HS-27A (cell line): ENCODE data around the gene SNAP23.
A peak's percentile ranks its signal among the peaks of the same experiment; 100 is the strongest.
"Not testable (repeated sequence)": the region's sequence is repeated elsewhere in the genome, so short reads cannot be mapped to it uniquely, and the experiment has no call there.

Experiments used
- DNase-seq: peaks from one replicate; pipeline ENCODE4 v3.0.0-alpha.2; 2012; ENCODE audit warnings: low read depth, missing footprints

The SNAP23 gene

DNA sequence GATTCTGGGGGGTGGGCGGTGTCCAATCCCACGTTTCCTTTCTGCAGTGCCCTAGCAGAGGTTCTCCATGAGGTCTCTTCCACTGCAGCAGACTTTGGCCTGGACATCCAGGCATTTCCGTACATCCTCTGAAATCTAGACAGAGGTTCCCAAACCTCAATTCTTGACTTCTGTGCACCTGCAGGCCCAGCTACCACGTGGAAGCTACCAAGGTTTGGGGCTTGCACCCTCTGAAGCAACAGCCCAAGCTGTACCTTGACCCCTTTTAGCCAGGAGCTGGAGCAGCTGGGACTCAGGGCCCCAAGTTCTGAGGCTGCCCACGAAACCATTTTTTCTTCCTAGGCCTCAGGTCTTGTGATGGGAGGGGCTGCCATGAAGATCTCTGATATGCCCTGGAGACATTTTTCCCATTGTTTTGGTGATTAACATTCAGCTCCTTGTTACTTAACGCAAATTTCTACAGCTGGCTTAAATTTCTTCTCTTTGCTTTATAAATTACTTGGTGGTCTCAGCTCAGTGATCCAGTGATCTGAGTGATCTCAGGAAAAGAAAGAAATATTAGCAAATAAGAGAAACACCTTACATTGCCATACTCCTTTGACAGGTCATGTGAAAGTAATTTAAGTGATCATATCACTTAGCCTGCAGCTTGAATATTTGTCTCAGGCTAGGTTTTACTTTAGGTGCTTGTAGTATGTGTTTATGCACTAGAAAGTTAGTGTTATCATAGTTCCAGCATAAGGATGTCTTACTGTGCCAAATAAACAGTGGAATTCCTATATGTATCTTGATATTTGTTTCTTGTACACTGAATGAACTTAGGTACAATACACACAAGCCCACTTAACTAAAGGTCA, 3.0 kb downstream of the SNAP23 start:
- DNase-seq = no peak

DNA sequence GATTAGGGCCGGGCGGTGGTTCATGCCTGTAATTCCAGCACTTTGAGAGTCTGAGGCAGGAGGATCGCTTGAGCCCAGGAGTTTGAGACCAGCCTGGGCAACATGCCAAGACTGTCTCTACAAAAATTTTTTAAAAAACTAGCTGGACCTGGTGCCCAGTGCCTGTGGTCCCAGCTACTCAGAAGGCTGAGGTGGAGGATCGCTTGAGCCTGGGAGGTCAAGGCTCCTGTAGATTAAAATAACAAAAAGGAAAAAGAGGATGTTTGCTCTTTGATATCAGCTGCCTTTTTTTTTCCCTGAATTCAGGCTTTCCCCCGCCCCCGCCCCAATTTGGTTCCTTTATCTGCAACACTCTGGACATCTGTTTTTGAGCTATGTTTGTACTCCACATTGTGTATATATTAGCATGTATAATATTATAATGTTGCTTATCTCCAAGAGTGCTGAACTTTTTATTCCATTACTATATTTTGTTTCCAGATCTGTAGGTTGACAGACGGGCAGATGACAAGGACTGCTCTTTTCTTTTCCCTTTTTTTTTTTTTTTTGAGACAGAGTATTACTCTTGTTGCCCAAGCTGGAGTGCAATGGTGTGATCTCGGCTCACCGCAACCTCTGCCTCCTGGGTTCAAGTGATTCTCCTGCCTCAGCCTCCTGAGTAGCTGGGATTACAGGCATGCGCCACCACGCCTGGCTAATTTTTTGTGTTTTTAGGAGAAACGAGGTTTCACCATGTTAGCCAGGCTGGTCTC, 4.6 kb downstream of the SNAP23 start:
- DNase-seq = no peak

DNA sequence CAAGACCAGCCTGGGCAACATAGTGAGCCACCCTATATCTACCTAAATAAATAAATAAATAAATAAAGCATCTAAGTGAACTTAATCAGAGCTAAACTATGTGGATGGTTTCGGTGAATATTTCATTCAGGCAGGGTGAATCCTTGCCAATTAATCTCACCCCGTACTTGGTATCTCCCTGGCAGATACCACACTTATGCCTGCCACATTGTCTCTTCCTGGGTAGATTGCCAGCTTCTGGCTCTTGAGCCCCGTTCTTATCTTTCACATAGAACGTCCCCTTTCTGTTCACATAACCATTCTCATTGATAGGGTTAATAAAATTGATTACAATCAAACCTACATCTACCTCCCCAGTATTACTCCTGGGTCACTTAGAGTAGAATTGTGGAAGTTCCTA, 7.0 kb downstream of the SNAP23 start:
- no peak for DNase-seq

DNA sequence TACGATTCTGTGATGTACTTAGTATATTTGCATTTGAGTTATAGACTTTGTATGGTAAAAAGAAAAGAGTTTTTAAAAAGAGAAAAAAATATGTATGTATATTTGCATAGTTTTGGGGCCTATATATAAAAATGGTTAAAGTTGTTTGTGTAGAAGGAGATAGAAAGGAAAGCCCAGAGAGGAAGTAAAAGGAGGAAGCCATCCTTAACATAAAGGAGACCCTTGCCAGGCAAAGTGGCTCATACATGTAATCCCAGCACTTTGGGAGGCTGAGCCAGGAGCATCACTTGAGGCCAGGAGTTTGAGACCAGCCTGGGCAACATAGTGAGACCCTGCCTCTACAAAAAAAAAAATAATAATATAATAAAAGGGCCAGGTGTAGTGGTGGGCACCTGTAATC, 8.4 kb downstream of the SNAP23 start:
- no peak for DNase-seq

DNA sequence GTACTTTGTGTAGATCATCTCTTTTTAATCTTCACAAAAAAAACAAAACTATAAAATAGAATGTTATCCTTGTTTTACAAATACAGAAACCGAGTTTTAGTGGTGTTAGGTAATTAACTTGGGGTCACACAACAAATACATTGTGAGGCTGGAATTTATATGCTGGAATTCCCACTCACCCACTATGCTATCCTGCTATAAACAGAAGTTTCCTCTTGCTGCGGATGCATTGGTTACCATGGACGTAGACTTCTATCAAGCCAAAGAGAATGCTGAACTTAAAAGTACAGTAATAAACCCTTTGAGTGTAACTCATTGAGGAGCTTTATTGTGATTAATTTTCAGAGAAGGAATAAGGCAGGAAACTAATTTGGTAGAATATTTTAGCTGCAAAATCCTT, 9.2 kb downstream of the SNAP23 start:
- no peak for DNase-seq

DNA sequence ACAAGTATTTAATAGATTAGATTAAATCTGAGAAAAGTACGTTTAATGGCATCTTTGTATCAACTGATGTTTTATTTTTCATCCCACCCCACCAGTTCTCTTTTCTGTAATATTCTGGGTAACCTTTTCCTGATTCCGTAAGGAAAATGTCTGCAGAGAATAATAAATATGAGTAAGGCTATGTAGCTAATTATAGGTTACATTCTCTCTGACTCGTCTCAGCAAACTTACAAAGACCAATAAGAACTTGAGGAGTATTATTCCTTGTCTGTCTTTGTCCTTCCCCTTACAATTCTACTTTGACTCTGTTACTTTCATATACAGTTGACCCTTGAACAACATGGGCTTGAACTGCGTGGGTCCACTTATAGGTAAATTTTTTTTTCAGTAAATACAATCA, 12.1 kb downstream of the SNAP23 start:
- no peak for DNase-seq

DNA sequence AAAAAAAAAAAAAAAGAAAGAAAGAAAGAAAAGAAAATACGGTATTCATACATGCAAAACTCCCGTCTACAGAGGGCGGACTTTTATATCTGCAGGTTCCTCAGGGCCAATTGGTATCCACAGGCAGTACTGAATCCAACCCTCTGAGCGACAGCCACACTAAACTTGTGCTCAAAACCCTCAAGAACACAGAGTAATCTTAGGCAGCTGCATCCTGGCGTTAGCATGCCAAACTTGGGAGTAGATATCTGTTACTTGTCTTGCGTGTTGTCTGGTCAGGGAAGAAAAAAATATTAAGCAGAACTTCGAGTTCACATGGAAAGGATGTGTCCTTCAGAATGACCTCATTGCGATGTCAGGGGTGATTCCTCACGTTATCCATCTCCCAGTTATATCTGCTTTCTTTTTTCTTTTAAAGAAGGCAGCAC, 12.8 kb downstream of the SNAP23 start:
- no peak for DNase-seq

DNA sequence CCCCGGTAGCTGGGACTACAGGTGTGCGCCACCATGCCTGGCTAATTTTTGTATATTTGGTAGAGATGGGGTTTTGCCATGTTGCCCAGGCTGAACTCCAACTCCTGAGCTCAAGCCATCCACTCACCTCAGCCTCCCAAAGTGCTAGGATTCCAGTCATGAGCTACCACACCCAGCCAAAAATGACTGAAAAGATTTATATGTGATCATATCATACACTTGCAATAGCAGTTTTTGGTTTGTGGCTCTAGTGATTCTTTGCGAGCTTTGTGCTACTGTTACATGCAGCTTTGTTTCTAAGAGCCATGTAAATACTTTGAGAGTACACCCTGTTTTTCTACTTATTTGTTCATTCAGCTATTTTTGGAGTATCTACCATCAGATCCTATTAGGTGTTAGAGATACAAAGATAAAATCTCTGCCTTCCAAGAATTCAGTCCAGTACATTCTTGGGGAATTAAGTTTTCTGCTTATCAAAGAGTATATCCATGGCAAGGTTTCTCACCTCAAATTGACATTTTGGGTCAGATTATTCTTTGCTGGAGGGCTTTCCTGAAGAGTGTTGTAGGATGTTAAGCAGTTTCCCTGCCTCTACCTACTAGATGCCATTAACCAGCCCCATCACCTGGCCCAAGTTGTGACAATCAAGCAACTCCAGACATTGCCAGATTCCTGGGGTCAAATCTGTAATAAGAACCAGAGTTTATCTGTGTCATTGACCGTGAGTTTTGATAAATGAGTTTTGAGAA, 15.0 kb downstream of the SNAP23 start:
- no peak for DNase-seq

DNA sequence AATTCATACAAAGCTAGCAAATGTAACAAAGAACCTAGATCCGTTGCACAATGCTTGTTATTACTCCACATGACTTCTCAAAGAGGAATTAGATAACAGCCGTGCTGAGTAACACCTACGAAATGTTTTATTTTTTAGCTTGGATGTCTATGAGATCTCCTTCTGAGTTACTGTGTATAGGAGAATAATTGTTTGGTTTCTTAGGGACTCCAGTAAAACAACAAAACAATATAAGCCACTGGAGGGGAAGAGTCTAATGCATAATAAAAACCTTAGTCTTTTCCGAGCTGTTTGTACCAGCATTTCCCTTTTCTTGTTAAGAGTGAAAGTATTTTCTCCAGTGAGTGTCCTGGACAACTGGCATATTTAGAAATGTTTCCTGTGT, 15.6 kb downstream of the SNAP23 start:
- DNase-seq = no peak

DNA sequence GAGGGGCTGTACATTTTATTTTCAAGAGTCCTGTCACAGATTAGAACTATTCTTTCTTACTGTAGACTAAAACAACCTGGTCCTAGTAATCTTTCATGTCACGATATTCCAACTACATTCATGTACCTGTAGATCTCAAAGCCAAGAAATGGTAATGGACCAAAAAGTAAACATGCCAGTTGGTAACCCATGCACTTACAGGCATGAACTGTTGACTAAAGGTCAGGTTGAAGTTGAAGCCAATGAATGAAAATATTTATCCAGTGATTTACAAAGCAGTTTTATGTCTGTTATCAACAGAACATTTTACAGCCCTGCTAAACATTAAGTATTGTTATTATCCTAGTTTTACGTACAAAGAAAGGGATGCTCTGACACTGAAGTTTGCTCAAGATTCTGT, 27.9 kb downstream of the SNAP23 start:
- no peak for DNase-seq

DNA sequence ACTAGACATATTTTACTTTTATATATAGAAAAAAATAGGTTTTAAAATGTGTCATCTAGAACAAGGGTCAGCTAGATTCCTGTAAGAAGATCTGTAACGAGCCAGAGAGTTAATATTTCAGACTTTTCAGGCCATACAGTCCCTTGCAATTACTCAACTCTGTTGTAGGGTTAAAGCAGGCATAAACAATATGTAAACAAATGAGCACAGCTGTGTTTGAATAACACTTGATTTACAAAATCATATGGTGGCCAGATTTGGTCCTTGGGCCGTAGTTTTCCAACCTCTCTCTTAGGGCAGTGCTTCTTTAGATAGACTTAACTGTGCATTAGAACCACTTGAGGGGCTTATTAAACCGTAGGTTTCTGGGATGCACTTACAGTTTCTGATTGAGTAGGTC, 33.5 kb downstream of the SNAP23 start:
- DNase-seq = no peak

DNA sequence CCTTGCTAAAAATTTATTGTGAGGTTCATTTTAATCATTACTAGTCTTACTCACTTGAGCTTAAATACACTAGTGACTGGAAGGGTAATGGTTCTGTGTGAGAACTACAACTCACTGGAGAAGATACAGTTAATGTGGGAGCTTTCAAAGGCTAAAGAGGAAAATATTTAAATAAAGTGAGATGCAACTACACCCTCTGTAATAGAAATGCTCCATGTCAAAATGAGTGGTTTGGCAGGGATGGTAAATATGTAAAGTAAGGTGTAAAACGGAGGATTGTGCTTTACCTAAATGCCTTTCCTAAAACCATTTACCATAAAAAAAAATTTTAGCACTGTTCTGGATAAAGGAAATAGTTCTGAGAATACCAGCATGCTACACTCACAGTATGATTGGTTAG, 37.8 kb downstream of the SNAP23 start:
- DNase-seq = no peak

DNA sequence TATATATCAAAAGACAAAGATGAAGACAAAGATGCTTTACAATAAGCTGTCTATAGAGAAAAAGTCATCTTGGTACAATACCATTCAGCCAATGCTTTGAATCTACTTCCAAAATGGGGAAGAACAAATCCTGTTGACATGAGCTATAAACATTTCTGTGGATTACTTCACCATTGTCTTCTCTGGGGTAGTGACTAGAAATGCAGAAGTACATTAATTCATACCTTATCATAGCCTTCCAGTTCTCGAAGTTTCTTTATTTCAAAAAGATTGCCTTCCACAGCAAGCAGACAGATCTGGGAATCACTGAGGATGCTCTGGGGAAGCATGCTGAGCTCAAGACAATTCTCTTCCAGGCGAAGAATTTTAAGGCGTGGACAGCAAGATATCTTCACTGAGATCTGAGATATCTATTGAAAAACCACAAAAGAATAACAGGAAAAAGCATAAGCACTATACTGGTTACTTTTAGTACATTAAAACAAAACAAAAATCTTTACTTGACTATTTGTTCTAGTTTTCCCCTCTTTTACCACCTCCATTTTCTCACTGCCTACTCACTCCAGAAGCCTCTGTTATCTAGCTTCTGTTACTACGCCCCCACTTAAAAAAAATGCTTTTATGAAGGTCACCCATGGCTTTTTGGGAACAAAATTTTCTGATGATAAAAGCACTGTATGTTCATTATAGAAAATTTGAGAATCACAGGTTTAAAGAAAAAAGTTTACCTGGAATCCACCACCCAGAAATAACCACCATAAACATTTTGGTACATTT, 49.6 kb downstream of the SNAP23 start:
- DNase-seq = no peak

DNA sequence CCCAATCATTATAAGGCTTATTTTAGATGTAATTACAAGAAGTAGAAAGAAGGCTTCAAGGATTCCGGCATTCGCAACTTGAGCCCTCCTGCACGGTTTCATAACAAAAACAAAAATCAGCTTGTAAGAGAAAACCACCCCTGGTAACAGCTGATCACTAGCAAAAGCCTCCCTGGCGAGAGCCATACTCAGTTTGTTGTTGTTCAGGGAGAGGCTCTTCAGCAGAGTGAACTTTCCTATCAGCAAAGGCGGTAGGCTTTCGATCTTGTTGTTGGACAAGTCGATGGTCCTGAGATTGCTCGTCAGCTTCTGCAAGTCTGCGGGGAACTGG, 52.4 kb downstream of the SNAP23 start:
- DNase-seq = no peak

DNA sequence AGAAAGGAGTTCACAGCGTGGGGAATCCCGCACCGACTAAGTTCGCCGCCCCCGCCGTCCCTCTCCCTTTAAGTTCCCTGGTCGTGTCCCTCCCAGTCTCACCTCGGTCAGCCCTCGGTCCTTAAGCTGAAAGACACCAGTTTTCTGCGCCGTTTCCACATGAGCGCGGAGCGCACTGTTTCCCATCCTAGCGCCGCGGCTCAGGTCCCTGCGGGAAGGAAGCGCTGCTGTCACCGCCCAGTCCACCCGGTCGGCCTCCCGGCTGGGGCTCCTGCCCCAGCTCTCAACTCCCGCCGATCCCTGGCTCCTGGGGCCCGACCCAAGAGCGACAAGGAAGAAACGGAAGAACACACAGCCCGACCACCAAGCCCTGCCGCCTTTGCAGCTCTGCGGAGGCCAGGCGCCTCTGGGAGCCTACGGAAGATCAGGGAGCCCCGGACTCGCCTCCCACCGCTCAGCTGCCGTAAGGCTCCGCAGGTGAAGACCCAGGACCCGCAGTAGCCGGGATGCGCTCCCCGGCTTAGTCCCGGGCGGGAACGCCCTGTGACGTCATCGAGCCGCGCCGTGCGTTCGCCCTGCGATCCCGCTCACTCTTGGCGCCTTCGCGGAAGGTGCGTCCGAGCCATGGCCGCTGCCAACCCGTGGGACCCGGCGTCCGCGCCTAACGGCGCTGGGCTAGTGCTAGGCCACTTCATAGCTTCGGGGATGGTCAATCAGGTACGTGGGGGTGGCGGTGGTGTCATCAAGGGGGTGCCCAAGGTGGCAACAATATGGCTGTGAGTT, 53.0 kb downstream of the SNAP23 start, which contains the start of the genes HAUS2 and LRRC57:
HAUS2 (plus strand) TSS at position 590 of the 783 bp plus-strand sequence; CDS start at position 625, 35 bp downstream.
LRRC57 (minus strand) TSS at position 545 of the 783 bp plus-strand sequence; CDS start at position 186, 359 bp downstream.
- DNase-seq = peak; percentile 77

DNA sequence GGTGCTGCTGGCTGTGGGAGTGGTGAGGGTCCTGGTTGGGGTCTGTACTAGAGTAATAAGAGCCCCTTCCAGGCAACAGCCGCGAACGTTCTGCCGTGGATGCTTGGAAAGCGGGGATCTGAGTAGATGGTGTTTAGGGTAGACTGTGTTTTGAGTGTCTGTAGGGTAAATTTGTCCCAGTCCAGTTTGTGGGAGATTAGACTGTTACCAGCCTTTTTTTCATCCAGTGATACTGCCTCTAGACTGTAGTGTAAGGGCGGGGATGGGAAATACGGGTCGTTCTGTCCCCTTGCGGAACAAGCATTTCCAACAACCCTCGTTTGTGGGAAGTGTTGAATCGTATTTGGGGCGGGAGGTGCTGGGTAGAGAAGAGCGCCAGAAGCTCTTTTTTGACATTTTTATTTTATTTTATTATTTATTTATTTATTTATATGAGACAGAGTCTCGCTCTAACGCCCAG, 53.6 kb downstream of the SNAP23 start:
- DNase-seq = no peak

DNA sequence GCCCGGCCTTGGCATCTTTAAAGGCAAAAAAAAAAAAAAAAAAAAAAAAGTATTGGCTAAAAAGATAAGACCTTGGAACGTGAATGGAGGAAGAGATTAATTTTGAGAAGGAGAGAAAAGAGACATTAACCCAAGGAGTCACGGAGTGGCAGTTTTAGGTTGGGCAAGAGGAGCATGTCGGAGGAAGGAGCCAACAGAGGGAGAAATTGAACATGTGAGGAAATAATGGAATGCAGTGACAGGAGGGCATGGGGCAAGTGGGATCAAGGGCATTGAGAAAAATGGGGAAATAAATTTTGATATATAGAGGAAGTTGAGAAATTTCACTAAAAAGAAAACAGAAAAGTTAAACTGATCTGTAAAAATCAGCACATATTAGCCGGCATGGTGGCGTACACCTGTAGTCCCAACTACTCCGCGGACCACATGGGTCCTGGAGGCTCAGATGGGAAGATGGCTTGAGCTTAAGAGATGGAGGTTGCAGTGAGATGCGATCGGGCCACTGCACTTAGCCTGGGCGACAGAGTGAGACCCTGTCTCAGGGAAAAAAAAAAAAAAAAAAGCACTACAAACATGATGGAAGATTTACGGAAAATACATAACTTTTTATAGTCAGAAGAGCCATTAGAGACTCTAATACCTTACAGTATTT, 54.4 kb downstream of the SNAP23 start:
- DNase-seq = no peak

DNA sequence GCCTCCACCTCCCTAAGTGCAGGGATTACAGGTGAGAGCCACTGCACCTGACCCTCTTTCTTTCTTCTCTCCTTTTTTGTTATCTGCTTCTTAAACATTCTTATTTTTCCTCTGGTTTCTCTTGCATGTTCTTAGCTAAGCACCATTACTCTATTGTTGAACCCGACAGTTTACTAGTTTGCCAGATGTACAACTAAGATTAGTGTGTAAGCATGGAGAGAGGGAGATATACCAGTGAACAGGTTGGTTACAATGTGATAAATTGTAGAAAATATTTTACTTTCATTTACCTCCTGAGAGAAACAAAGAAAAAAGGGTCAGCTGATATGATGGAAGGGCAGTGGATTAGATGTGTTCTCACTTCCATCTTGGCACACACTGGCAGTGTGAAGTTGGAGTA, 58.1 kb downstream of the SNAP23 start:
- DNase-seq = no peak

DNA sequence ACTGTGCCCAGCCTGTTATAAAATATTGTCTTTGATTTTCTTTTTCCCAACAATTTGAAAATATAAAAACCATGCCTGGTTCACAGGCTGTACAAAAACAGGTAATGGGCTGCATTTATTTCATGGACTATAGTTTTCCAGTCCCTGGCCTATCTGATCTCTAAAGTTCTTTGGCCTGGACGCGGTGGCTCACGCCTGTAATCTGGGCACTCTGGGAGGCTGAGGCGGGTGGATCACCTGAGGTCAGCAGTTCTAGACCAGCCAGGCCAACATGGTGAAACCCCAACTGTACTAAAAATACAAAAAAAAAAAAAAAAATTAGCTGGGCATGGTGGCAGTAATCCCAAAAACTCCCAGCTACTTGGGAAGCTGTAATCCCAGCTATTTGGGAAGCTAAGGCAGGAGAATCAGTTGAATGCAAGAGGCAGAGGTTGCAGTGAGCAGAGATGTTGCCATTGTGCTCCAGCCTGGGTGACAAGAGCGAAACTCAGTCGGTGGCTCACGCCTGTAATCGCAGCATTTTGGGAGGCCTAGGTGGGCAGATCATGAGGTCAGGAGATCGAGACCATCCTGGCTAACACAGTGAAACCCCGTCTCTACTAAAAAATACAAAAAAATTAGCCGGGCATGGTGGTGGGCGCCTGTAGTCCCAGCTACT, 61.2 kb downstream of the SNAP23 start:
- not testable (repeated sequence) for DNase-seq

DNA sequence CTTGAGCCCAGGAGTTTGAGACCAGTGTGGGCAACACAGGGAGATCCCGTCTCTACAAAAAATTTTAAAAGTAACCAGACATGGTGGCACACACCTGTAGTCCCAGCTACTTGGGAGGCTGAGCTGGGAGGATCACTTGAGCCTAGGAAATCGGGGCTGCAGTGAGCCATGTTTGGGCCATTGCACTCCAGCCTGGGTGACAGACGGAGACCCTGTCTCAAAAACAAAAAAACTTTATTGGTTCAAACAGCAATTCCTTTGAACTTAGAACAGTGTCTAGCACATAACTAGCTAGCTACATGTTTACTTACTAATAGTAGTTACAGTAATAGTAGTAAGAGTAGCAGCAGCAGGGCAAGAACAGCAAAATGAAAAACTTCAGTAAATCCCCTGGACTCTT, 63.3 kb downstream of the SNAP23 start:
- no peak for DNase-seq
